A673 (cell line): ENCODE results near the gene RELCH.

ENCODE experiments used
- CTCF ChIP-seq: fragments of 300-800, 200-600 bp; sonication (generic); conservative IDR thresholded peaks from 2 replicates; pipeline ENCODE4 v1.5.1; 2017; ENCODE audit warnings: low read depth, mild to moderate bottlenecking, antibody characterized with exemption, low read length, moderate library complexity, mixed read lengths
- EZH2 ChIP-seq: fragments of 200-600 bp; sonication (generic); IDR thresholded peaks from 2 replicates; pipeline ENCODE4 v1.6.1; 2017; ENCODE audit warnings: borderline replicate concordance, low read depth, mild to moderate bottlenecking, mixed read lengths, antibody characterized with exemption, low read length; ENCODE audit not compliant: poor library complexity, severe bottlenecking

DNA sequence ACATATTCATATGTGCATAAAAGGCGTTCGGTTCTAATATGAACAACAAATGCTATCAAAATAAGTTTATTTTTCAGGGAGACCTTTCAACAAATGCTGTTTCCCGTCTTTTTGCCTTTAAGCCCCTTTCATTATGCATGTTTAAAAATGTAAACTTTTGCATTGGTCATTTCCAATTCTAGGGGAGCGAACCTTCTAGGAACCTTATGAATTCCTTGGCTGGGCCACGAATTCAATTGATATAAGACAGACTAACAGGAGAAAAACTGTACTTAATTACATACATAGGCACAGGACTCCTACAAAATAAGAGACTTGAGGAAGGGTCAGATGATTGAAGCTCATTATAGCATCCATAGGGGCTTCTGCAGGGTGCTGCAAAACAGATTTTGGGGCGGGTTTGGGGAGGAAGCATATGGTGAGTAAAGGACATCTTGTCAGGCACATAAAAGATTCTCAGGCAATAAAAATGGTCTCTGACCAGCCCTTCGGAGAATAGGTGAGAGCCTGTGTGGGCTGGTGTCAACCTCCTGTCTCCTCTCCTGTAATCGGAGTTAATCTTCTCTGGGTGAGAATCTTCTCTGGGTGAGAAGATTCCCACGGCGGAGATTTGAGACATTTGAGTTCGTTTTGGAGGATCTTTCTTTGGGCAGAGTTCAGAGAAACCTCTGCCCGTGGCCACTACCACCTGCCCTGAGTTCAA lies 139.7 kb downstream of the RELCH start:
- TF ChIP-seq EZH2 (no peak), CTCF (no peak)
